HG03097 (cell line): ENCODE data around the gene IQCM.
"Not testable (repeated sequence)": the region's sequence is repeated elsewhere in the genome, so short reads cannot be mapped to it uniquely, and the experiment has no call there.

Source experiments
- ATAC-seq: cut with Tn5 transposase; IDR thresholded peaks from one replicate; pipeline ENCODE4 v1.9.1; 2021; ENCODE audit not compliant: unreplicated experiment, low FRiP score

The IQCM gene

GRCh38 chr4:149595500-149595899 lies 220.1 kb downstream of the IQCM start:
- no peak for ATAC-seq

- no peak for ATAC-seq
Observed at GRCh38 chr4:149589826-149590225, 225.8 kb downstream of the IQCM start.

GRCh38 chr4:149584722-149585121 lies 230.9 kb downstream of the IQCM start:
- no peak for ATAC-seq

DNA sequence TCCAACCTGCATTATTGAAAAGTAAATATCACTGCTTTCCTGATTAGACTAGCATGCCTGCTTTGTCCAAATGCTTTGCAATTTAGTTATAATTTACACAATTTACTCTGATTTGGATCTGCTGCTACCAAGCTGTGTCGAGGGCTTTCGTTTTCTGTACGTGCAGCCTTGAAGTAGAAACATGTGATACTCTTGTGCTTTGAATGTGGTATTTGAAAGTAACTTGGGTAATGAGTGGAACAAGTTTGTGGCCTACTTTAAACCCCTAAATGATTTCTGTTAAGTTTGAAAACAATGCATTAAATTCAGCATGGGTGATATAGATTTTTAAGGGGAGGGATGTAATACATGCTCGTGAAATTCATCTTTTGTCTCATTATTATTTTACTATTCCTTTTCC lies 240.7 kb downstream of the IQCM start:
- no peak for ATAC-seq

DNA sequence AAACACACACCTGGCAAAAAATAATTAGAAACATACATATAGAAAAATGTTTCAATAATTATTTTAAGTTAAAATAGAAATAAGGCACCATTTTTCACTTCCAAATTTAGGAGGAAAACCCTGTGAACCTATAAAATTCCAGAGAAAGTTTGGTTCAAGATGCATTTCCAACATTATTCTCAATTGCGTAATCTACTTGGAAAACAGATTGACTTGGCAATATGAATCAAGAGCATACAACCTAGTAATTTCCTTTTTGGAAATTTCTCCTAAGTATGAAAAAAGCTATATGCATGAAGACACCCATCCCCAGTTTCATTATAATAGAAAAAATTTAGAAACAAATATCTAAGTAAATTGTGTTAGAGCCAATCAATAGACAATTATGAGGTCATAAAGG lies 242.9 kb downstream of the IQCM start:
- no peak for ATAC-seq

GRCh38 chr4:149555799-149556198 lies 259.8 kb downstream of the IQCM start:
- no peak for ATAC-seq

GRCh38 chr4:149555146-149555545 lies 260.5 kb downstream of the IQCM start:
- no peak for ATAC-seq

GRCh38 chr4:149553959-149554520 lies 261.6 kb downstream of the IQCM start:
- ATAC-seq, result no peak

GRCh38 chr4:149552601-149553000 lies 263.0 kb downstream of the IQCM start:
- no peak for ATAC-seq

DNA sequence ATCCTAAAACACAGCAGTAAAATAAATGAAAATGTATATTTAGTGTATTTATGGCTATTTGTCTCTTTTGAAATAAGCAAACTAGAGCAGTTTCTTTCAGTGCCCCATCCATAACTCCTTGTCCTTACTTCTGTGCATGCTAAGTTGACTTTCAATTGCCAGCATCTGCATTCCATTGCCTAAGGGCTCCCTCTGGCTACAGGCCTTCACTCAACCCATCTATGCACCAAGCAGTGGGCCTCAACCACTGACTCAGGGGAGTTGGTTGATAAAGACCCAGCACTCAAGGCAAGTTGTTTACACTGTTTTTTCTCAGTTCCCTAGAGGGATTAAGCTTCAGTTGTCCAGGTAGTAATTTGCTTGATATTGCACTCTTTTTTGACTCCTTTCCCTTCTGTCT lies 265.7 kb downstream of the IQCM start:
- ATAC-seq, result no peak

DNA sequence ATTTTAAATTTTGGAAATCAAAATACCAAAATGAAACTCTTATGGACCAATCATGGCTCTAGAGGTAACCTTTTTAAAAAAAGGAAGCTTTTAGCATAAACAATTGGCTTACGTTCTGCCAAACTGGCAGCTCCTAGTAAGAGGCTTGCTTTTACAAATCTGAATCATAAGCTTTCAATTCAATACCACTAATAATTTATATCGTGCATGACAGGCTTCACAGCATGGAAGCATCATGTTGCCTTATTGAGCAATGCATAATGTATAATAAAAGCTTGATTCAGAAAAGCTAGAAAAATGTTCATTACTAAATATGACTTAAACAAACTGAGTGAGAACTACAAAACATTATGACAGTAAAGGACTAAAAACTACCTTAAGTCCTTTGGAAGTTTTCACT lies 280.9 kb downstream of the IQCM start:
- no peak for ATAC-seq

- ATAC-seq, result no peak
Observed at GRCh38 chr4:149531861-149532260, 283.8 kb downstream of the IQCM start.

DNA sequence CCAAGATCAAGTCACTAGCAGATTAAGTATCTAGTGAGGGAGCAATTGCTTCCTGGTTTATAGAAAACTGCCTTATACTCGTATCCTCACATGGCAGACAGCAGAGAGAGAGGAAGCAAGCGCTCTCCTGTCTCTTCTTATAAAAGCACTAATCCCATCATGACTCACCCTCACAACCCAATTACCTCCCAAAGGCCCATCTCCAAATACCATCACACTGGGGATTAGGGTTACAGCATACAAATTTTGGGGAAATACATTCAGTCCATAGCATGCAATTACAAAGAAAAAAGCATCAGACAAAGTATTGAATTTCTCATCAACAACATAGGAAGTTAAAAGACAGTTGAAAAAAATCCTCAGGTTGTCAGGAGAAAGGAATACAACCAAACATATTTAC lies 292.6 kb downstream of the IQCM start:
- ATAC-seq, result no peak

DNA sequence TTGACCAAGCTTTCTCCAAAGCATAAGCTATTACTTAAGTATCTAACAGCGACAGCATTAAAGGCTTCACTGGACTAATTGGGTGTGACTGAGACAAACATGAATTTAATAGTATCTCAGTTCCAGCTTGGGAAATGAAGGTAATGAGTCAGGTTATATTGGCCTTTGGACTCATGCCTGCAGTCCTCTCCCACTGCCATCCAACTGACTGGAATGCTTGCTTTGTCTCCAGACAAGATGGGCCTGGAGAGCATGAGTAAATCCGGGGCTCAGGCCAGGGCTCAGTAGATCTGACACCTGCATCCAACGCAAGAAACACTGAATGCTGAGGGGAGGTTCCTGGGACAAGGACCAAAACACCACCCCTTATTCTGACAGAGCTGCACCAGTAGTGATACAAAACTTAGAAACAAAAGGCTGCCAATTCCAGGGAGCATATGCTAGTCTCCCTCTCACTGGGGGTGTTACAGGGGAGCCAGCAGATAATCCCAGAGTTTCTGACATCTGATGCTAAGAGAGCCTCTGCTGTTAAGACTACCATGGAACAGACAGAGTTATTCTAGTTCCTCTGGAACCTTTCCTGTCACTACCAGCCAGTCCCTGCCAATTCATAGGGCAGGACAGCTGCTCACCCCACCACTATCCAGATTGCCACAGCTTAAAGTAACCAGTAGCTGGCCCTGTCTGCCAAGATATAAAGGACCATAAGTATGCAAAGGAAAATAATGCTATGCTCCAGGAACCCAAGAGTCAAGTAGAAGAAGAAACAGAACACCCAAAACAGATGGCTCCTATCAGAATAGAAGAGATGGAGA lies 293.8 kb downstream of the IQCM start:
- ATAC-seq, result no peak

GRCh38 chr4:149518471-149518870 lies 297.2 kb downstream of the IQCM start:
- ATAC-seq, result no peak

- no peak for ATAC-seq
Observed at GRCh38 chr4:149513081-149513480, 302.6 kb downstream of the IQCM start.

DNA sequence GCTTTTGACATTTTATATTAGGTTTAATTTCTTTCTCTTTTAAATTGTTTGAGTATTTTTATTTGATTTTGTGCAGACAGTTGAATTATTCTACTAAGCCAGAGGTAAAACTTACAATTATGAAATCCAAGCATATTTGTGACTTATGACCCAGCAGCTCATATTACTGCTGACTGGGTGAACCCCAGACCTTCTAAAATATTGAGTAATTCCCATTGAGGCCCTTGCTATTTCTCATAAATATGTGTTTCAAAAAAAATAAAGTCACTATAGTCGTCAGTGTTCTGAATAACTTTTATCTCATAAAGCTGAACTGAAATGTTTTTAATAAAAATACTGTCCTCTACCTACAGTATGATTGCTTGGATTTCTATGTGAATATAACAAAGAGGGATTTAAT lies 303.1 kb downstream of the IQCM start:
- ATAC-seq, result no peak

DNA sequence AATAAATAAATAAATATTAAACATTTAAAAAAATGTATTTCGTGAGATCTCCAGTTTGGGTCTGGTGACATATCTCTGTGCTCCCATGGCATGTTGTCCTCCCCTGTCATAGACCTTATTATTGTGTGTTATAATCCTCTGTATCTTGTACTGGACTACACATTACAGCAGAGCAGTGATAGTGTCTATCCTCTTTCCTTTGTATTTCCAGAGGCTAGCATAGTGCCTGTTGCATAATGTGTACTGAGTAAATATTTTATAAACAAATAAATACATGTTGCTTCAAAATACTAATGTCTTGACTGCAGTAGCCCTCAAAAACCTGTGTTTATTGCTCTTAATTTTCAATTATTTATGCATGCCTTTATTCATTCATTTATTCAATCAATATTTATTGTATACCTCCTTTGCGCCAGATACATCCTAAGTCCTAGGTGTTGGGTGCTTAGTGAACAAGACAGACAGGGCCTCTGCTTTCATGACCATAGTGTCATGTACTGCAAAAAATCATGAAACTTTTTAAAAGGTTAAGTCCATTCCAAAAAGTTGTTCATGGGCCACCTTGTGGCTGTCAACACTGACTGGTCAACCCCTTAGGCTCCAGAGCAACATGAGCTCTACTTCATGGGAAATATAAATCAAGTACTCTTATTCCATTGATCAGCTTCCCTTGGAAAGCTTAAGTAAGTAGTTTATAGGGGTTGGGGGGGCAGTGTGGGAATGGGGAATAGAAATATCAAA lies 303.9 kb downstream of the IQCM start:
- no peak for ATAC-seq

DNA sequence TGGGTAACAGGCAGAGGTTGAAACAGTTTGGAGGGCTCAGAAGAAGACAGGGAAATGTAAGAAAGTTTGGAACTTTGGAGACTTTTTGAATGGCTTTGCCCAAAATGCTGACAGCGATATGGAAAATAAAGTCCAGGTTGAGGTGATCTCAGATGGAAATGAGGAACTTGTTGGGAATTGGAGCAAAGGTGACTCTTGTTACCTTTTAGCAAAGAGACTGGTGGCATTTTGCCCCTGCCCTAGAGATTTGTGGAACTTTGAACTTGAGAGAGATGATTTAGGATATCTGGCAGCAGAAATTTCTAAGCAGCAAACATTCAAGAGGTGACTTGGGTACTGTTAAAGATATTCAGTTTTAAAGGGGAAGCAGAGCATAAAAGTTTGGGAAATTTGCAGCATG lies 308.3 kb downstream of the IQCM start:
- ATAC-seq, result not testable (repeated sequence)

DNA sequence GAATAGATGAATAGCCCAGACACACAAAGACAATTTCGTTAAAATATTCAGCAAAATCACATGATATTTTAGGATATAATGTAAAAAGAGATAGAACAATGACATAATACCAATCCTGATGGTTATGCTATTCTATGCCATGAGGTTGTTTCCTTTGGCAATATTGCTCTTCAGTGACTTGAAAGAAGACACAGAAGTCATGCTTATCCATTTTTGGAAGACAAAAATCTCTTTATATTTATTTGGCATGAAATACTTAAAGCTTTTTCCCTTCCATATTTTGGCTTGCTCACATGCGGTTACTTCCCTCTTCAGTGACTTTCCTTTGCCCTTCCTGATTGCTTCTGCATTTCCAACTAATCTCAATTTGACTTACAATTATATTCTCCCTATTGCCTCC lies 314.8 kb downstream of the IQCM start:
- no peak for ATAC-seq

DNA sequence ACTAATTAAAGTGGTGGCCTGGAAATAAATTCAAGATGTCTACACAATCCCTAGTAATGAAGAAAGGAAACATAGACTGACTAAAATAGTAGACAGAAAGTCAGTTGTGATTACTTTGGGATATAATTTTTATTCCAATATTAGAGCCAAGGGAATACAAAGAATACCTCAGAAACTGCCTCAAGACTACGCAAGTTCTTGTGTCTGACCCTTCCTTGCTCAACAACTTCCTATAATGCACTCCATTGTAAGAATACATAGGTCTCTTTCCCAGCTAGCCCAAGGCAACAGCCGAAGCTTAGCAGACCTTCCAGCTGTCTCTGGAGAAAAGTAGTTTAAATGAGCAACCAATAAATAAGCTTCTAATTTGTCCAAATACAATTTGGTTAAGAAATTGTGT lies 315.9 kb downstream of the IQCM start:
- ATAC-seq, result no peak

DNA sequence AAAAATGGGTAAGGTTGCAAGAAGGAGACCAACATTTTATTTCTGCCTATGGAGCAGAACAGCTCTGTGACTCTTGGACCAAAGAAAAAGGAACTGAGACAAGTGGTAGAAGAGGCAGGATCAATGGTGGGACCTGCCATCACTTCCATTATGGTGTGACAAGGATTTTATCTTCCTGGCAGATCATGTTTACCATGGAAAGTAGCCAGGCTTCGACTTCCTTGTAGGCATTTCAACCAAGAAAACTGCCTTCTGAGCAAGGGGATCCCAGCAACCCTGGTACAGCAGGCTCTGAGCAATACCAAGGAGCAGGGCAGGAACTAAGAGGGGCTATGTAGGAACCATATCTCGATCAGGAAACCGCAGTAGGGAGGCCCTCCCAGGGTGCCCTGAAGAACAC lies 317.4 kb downstream of the IQCM start:
- ATAC-seq, result no peak
